ENCODE results near the gene PPP1CA. TPM values are rescaled to one million over a fixed set of nuclear protein-coding genes. Genes with fewer than 3 reads are reported as not detected.

The PPP1CA gene
- total RNA-seq, 1 donor from 2014 or later, result 159 TPM

GRCh38 chr11:67442504-67443404 is 41.1 kb upstream of the PPP1CA start:
- H3K27ac ChIP-seq (ENCODE audit: low read depth, low read length), result peak overlapping the region; percentile 33
- peak overlapping the region; percentile 18 for H2AFZ ChIP-seq (ENCODE audit: low read depth, low read length)

GRCh38 chr11:67441731-67442351 is 40.2 kb upstream of the PPP1CA start:
- peaks cover 15% of the 10 kb centered on the region for H3K79me2 ChIP-seq (ENCODE audit: insufficient read depth, low read length)
- H3K4me1 ChIP-seq (ENCODE audit: insufficient read depth, low read length), result peaks cover 17% of the 10 kb centered on the region
- DNase-seq (ENCODE audit: low read depth) (no peak), FAIRE-seq (no peak)
- H3K27ac Mint-ChIP-seq (ENCODE audit: unreplicated experiment), result no peak overlapping the region
- TF ChIP-seq EZH2 (IDR thresholded peaks at IDR 0.05; ENCODE audit: insufficient read depth, low read length) (no peak), CTCF (IDR thresholded peaks at IDR 0.05; ENCODE audit: insufficient read depth, low read depth, low read length) (no peak)
- H3K4me2 ChIP-seq (ENCODE audit: low read length), result peak overlapping the region; percentile 97
- no peaks in the 10 kb centered on the region for H3K36me3 ChIP-seq (ENCODE audit: insufficient read depth, low read length)
- peaks cover 11% of the 10 kb centered on the region for H3K4me1 Mint-ChIP-seq (ENCODE audit: low read depth, unreplicated experiment)
- no peak overlapping the region for H3K27ac ChIP-seq (ENCODE audit: low read depth, low read length)
- H2AFZ ChIP-seq (ENCODE audit: low read depth, low read length), result no peak overlapping the region
- H3K4me3 Mint-ChIP-seq (ENCODE audit: unreplicated experiment), result peak overlapping the region; percentile 94
- no peaks in the 10 kb centered on the region for H3K9me3 Mint-ChIP-seq (ENCODE audit: unreplicated experiment)
- H3K27me3 ChIP-seq (ENCODE audit: insufficient read depth, low read length), result no peaks in the 10 kb centered on the region
- H3K9me3 ChIP-seq (ENCODE audit: insufficient read depth, low read depth, low read length), result no peaks in the 10 kb centered on the region
- no peak overlapping the region for H3K9ac ChIP-seq (ENCODE audit: low read length)
- peaks cover 20% of the 10 kb centered on the region for H4K20me1 ChIP-seq (ENCODE audit: insufficient read depth, low read length)
- peaks cover 1% of the 10 kb centered on the region for H3K36me3 Mint-ChIP-seq (ENCODE audit: low read depth, unreplicated experiment)
- H3K27me3 Mint-ChIP-seq (ENCODE audit: low read depth, unreplicated experiment), result peaks cover 4% of the 10 kb centered on the region
- H3K4me3 ChIP-seq (ENCODE audit: insufficient read depth, low read depth, low read length), result no peak overlapping the region

More at GRCh38 chr11:67442504-67443404, 41.1 kb upstream of the PPP1CA start:
- peak overlapping the region; percentile 97 for H3K4me2 ChIP-seq (ENCODE audit: low read length)
- H3K4me1 ChIP-seq (ENCODE audit: insufficient read depth, low read length), result peaks cover 12% of the 10 kb centered on the region
- no peaks in the 10 kb centered on the region for H3K36me3 ChIP-seq (ENCODE audit: insufficient read depth, low read length)
- H3K79me2 ChIP-seq (ENCODE audit: insufficient read depth, low read length), result peaks cover 15% of the 10 kb centered on the region
- DNase-seq (ENCODE audit: low read depth) (no peak), FAIRE-seq (no peak)
- H3K4me3 ChIP-seq (ENCODE audit: insufficient read depth, low read depth, low read length), result peak overlapping the region; percentile 80
- no peaks in the 10 kb centered on the region for H3K27me3 ChIP-seq (ENCODE audit: insufficient read depth, low read length)
- peak overlapping the region; percentile 87 for H3K27ac Mint-ChIP-seq (ENCODE audit: unreplicated experiment)
- no peaks in the 10 kb centered on the region for H3K9me3 ChIP-seq (ENCODE audit: insufficient read depth, low read depth, low read length)
- TF ChIP-seq EZH2 (IDR thresholded peaks at IDR 0.05; ENCODE audit: insufficient read depth, low read length) (no peak), CTCF (IDR thresholded peaks at IDR 0.05; ENCODE audit: insufficient read depth, low read depth, low read length) (no peak)
- no peaks in the 10 kb centered on the region for H3K9me3 Mint-ChIP-seq (ENCODE audit: unreplicated experiment)
- H3K9ac ChIP-seq (ENCODE audit: low read length), result peak overlapping the region; percentile 88
- H4K20me1 ChIP-seq (ENCODE audit: insufficient read depth, low read length), result peaks cover 20% of the 10 kb centered on the region
- peaks cover 1% of the 10 kb centered on the region for H3K36me3 Mint-ChIP-seq (ENCODE audit: low read depth, unreplicated experiment)
- H3K4me3 Mint-ChIP-seq (ENCODE audit: unreplicated experiment), result peak overlapping the region; percentile 94
- H3K27me3 Mint-ChIP-seq (ENCODE audit: low read depth, unreplicated experiment), result peaks cover 4% of the 10 kb centered on the region
- H3K4me1 Mint-ChIP-seq (ENCODE audit: low read depth, unreplicated experiment), result peaks cover 9% of the 10 kb centered on the region
